Colonic mucosa (tissue), 4 donors: ENCODE data around the gene EPHA7. TPM values are rescaled to one million over a fixed set of nuclear protein-coding genes. Genes with fewer than 3 reads are reported as not detected.

Experiments
- DNase-seq: peaks from one replicate; pipeline ENCODE4 v3.0.0-alpha.2; 2020
- H3K27ac ChIP-seq: fragments of 200-600 bp; one replicate; pipeline ENCODE4 v1.8.0; 2021
- H3K27me3 ChIP-seq: fragments of 200-600 bp; one replicate; pipeline ENCODE4 v1.8.0; 2021
- H3K36me3 ChIP-seq: fragments of 200-600 bp; one replicate; pipeline ENCODE4 v1.8.0; 2021
- H3K4me1 ChIP-seq: fragments of 200-600 bp; one replicate; pipeline ENCODE4 v1.8.0; 2021; ENCODE audit warnings: mild to moderate bottlenecking
- H3K4me3 ChIP-seq: fragments of 200-600 bp; one replicate; pipeline ENCODE4 v1.8.0; 2021
- H3K9ac ChIP-seq, 2 donors: one replicate each; pipeline ENCODE4 v1.7.0; 2013; ENCODE audit warnings: control low read depth in 2 of 2, low read depth in 2 of 2, low read length in 2 of 2
- H3K9me3 ChIP-seq: fragments of 200-600 bp; one replicate; pipeline ENCODE4 v1.8.0; 2021
- intact Hi-C: fragments of 100-400 bp; cut with DNase I; formaldehyde crosslinking; loops from one replicate; pipeline ENCODE4 v1.14.1; 2022
- total RNA-seq, 2 donors: library from RNA; stranded (reverse); fragmentation: NEBNext Ultra II Directional in 1 of 2; extraction: Animal tissue kit (Norgen Biotek cat#: 25700) in 1 of 2; gene quantifications; one replicate each; pipeline ENCODE4 v1.2.1, GENCODE V29; 2021
- TF ChIP-seq, protein P1 (sequence below): fragments of 200-600 bp; IDR thresholded peaks from one replicate; pipeline ENCODE4 v1.8.0; 2022; ENCODE audit warnings: antibody characterized with exemption, mild to moderate bottlenecking
- donor health status: healthy.
- donor health status: DM: no; HTN: no; CAD: no.
- donor health status: DM: no; HTN: no; CAD: no.

EPHA7 gene
- total RNA-seq, 2 donors from 2014 or later, result 1.3 to 4.4 TPM

DNA sequence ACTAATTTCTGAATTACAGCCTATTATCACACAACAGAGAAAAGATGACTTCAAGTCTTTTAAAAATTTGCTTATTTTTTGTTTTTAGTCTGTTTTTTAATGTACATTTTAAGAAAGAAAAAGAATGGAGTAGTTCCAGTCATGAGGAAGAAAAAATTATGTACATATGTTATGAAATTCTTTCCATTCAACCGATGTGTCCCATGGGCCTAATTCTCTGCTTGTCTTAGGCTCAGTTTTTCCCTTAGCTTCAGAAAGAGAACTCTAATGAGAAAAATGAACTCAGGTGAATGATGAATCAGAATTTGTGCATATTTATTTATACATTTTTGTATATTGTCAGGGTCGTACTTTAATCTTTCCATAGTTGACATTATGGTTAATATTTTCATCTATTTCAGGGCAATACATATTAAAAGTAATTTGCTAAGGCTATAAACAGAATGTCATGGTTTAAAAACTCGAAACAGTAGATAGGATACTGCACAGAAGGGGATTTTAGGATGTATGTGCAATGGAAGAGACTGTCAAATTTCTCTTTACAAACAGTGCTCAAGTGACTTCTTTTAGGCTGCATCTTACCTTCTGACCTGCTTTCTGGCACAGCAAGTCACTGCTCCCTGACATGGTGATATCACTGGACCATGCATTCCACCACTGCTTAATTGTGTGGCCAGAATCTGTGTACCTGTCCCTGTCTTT lies 153.1 kb downstream of the EPHA7 start:
- no peaks in the 10 kb centered on the region for H3K9me3 ChIP-seq
- intact Hi-C loops, result no loop called here
- TF ChIP-seq, protein P1, sequence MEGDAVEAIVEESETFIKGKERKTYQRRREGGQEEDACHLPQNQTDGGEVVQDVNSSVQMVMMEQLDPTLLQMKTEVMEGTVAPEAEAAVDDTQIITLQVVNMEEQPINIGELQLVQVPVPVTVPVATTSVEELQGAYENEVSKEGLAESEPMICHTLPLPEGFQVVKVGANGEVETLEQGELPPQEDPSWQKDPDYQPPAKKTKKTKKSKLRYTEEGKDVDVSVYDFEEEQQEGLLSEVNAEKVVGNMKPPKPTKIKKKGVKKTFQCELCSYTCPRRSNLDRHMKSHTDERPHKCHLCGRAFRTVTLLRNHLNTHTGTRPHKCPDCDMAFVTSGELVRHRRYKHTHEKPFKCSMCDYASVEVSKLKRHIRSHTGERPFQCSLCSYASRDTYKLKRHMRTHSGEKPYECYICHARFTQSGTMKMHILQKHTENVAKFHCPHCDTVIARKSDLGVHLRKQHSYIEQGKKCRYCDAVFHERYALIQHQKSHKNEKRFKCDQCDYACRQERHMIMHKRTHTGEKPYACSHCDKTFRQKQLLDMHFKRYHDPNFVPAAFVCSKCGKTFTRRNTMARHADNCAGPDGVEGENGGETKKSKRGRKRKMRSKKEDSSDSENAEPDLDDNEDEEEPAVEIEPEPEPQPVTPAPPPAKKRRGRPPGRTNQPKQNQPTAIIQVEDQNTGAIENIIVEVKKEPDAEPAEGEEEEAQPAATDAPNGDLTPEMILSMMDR, result no peak
- no peak for DNase-seq
- no peak overlapping the region for H3K4me3 ChIP-seq
- no peaks in the 10 kb centered on the region for H3K4me1 ChIP-seq
- H3K27me3 ChIP-seq, result no peaks in the 10 kb centered on the region
- H3K27ac ChIP-seq, result no peak overlapping the region
- H3K9ac ChIP-seq, result no peak overlapping the region
- no peaks in the 10 kb centered on the region for H3K36me3 ChIP-seq

DNA sequence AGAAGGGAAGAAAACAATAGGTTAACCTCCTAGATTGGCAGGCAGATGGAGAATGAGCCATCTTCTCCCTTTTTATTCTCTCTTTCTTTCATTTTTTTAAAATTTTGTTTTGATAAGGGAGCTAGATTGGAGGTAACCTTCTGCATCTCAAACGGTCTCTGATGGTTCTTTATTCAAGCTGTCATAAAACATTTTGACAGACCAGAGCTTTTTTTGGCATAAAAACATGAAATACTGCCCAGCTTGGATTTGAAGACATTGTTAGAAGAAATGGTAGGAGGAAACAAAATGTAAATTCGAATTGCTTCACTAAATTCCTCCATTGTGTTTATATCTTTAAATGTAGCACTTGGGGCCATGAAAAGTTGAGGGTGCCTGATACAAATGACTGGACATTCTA lies 158.5 kb downstream of the EPHA7 start:
- Histone ChIP-seq H3K4me3 (no peak overlapping the region), H3K27ac (no peak overlapping the region), H3K9ac (no peak overlapping the region), H3K9me3 (no peaks in the 10 kb centered on the region), H3K4me1 (no peaks in the 10 kb centered on the region), H3K27me3 (no peaks in the 10 kb centered on the region), H3K36me3 (no peaks in the 10 kb centered on the region)
- TF ChIP-seq, protein P1, result no peak
- intact Hi-C loops, result no loop called here
- DNase-seq, result no peak

DNA sequence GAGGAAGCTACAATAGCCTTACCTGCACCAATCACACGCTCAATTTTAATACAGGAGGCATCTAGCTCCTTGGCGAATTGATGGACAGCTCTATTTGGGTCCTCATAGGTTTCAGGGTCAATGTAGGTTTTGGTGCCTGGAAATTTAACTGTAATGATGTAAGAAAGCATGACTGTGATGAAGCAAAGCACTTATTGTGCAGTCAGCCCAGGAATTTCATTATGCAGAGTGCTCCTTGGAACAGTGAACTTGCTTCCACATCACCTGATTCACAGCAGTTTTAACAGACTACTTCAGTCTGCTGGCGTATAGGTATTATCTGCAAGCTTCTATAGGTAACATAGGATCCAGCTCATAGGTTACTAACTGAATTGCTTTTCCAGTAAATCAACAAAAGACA lies 160.0 kb downstream of the EPHA7 start:
- Histone ChIP-seq H3K27me3 (no peaks in the 10 kb centered on the region), H3K9me3 (no peaks in the 10 kb centered on the region), H3K9ac (no peak overlapping the region), H3K27ac (no peak overlapping the region), H3K4me1 (no peaks in the 10 kb centered on the region), H3K36me3 (no peaks in the 10 kb centered on the region), H3K4me3 (no peak overlapping the region)
- TF ChIP-seq, protein P1, result no peak
- intact Hi-C loops, result no loop called here
- DNase-seq, result no peak

DNA sequence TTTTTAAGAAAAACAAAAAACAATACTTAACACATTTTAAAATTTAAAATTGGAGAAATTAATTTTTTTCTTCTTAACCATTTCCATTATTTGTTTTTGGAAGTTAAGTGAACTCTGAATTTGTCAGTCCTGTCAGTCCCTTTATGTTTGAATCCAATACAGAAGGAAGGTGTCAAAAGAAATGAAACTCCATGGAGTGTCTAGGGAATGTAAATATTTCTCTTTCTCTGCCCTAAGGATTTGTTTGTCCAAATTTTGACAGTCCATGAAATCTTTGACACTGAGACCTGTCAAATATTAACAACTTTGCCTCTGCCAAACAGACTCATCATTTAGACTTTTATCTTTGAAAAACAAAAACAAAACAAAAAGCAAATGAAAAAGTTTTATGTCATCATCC lies 166.4 kb downstream of the EPHA7 start:
- Histone ChIP-seq H3K4me1 (no peaks in the 10 kb centered on the region), H3K27ac (no peak overlapping the region), H3K27me3 (no peaks in the 10 kb centered on the region), H3K9me3 (no peaks in the 10 kb centered on the region), H3K4me3 (no peak overlapping the region), H3K36me3 (no peaks in the 10 kb centered on the region), H3K9ac (no peak overlapping the region)
- intact Hi-C loops, result no loop called here
- TF ChIP-seq, protein P1, result no peak
- DNase-seq, result no peak

GRCh38 chr6:93248631-93249030 lies 170.7 kb downstream of the EPHA7 start:
- Histone ChIP-seq H3K27ac (no peak overlapping the region), H3K9ac (no peak overlapping the region), H3K4me3 (no peak overlapping the region), H3K36me3 (no peaks in the 10 kb centered on the region), H3K9me3 (no peaks in the 10 kb centered on the region), H3K4me1 (no peaks in the 10 kb centered on the region), H3K27me3 (no peaks in the 10 kb centered on the region)
- no peak for DNase-seq
- TF ChIP-seq, protein P1, result no peak
- intact Hi-C loops, result no loop called here
